Measurements from ENCODE around the gene TCF3. TPM values are rescaled to one million over a fixed set of nuclear protein-coding genes. Genes with fewer than 3 reads are reported as not detected.

TCF3 gene
- polyA plus RNA-seq, 1 donor from 2014 or later = 31.7 TPM

DNA sequence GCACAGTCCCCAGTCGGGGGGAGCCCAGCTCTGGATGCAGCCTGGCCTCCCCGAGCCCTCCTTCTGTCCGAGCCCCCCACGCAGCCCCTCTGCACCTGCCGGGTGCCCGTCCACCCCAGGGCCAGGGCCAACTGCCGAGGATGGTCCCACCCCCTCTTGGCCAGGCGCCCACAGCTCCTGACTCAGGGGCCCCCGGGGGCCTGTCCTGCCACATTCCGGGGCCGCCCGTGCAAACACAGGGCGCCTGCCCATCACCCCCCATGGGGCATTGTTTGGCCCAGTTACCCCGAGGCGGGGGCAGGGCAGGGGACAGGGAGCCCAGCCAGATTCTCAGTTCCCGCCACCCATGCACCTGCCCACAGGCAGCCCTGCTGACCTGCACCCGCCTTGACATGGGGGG is 5.3 kb upstream of the TCF3 start:
- H3K9me3 ChIP-seq (ENCODE audit: low read length) = no peaks in the 10 kb centered on the region
- TF ChIP-seq SMC3 (conservative IDR thresholded peaks at IDR 0.05; ENCODE audit: poor library complexity) (no peak), EP300 (conservative IDR thresholded peaks at IDR 0.05; ENCODE audit: poor library complexity, severe bottlenecking) (no peak), EZH2 (IDR thresholded peaks at IDR 0.05; ENCODE audit: borderline replicate concordance, insufficient read depth, low read length, poor library complexity, severe bottlenecking) (no peak), RAD21 (conservative IDR thresholded peaks at IDR 0.05) (no peak), MXI1 (conservative IDR thresholded peaks at IDR 0.05; ENCODE audit: poor library complexity, severe bottlenecking) (no peak), CTCF (IDR thresholded peaks at IDR 0.05; ENCODE audit: poor library complexity, severe bottlenecking) (no peak), POLR2AphosphoS5 (IDR thresholded peaks at IDR 0.05) (no peak)
- TF ChIP-seq, protein P1, sequence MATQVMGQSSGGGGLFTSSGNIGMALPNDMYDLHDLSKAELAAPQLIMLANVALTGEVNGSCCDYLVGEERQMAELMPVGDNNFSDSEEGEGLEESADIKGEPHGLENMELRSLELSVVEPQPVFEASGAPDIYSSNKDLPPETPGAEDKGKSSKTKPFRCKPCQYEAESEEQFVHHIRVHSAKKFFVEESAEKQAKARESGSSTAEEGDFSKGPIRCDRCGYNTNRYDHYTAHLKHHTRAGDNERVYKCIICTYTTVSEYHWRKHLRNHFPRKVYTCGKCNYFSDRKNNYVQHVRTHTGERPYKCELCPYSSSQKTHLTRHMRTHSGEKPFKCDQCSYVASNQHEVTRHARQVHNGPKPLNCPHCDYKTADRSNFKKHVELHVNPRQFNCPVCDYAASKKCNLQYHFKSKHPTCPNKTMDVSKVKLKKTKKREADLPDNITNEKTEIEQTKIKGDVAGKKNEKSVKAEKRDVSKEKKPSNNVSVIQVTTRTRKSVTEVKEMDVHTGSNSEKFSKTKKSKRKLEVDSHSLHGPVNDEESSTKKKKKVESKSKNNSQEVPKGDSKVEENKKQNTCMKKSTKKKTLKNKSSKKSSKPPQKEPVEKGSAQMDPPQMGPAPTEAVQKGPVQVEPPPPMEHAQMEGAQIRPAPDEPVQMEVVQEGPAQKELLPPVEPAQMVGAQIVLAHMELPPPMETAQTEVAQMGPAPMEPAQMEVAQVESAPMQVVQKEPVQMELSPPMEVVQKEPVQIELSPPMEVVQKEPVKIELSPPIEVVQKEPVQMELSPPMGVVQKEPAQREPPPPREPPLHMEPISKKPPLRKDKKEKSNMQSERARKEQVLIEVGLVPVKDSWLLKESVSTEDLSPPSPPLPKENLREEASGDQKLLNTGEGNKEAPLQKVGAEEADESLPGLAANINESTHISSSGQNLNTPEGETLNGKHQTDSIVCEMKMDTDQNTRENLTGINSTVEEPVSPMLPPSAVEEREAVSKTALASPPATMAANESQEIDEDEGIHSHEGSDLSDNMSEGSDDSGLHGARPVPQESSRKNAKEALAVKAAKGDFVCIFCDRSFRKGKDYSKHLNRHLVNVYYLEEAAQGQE (IDR thresholded peaks at IDR 0.05; ENCODE audit: borderline replicate concordance) = no peak
- H3K9ac ChIP-seq (ENCODE audit: low read length) = no peak overlapping the region
- H4K20me1 ChIP-seq (ENCODE audit: insufficient read depth) = no peaks in the 10 kb centered on the region
- H3K4me3 ChIP-seq (ENCODE audit: low read length) = no peak overlapping the region
- no peaks in the 10 kb centered on the region for H3K27me3 ChIP-seq (ENCODE audit: insufficient read depth, low read depth, low read length)
- no peak overlapping the region for H2AFZ ChIP-seq (ENCODE audit: low read depth, low read length)
- no peak overlapping the region for H3K4me2 ChIP-seq (ENCODE audit: low read length)
- no peak overlapping the region for H3K27ac ChIP-seq (ENCODE audit: low read length)
- no peaks in the 10 kb centered on the region for H3F3A ChIP-seq (ENCODE audit: insufficient read depth, low read length, poor library complexity, severe bottlenecking)
- no peaks in the 10 kb centered on the region for H3K9me2 ChIP-seq (ENCODE audit: insufficient read depth, low read length)
- H3K79me2 ChIP-seq (replicated peaks; ENCODE audit: insufficient read depth, low read length) = no peaks in the 10 kb centered on the region
- H3K36me3 ChIP-seq (ENCODE audit: insufficient read depth, low read length) = no peaks in the 10 kb centered on the region

DNA sequence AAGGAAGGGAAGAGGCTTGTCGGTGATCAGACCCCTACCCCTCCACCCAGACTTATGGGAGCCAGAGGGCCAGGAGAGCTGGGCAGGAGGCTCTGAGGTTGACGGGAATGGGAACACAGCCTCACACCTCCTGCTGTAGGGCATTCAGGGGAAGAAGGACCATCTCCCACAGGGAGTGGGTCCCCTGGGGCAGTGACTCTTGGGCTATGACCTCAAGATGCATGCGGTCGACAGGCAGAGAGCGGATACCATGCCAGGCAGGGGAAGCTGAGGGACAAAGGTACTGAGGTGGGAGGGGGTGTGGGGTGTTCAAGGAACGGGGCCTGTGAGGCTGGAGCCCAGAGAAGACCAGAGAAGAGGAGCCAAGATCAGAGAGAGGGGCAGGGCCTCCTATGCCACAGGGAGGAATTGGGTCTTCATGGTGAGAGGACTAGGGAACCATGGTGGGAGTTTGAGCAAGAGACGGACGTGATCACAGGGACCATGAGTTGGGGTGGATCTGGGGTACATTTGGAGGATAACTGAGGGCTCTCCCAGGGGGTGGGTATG is 4.6 kb upstream of the TCF3 start:
- TF ChIP-seq, protein P1 (IDR thresholded peaks at IDR 0.05; ENCODE audit: borderline replicate concordance) = no peak
- no peak for TF ChIP-seq POLR2AphosphoS5 (IDR thresholded peaks at IDR 0.05)
- no peak for TF ChIP-seq TAF1 (IDR thresholded peaks at IDR 0.05; ENCODE audit: low read depth)
- no peak for TF ChIP-seq CTCF (IDR thresholded peaks at IDR 0.05; ENCODE audit: poor library complexity, severe bottlenecking)
- TF ChIP-seq EZH2 (IDR thresholded peaks at IDR 0.05; ENCODE audit: borderline replicate concordance, insufficient read depth, low read length, poor library complexity, severe bottlenecking) = no peak
- no peak for TF ChIP-seq MXI1 (conservative IDR thresholded peaks at IDR 0.05; ENCODE audit: poor library complexity, severe bottlenecking)
- TF ChIP-seq RAD21 (conservative IDR thresholded peaks at IDR 0.05) = no peak
- TF ChIP-seq SMC3 (conservative IDR thresholded peaks at IDR 0.05; ENCODE audit: poor library complexity) = no peak
- TF ChIP-seq EP300 (conservative IDR thresholded peaks at IDR 0.05; ENCODE audit: poor library complexity, severe bottlenecking) = no peak
- no peaks in the 10 kb centered on the region for H3K36me3 ChIP-seq (ENCODE audit: insufficient read depth, low read length)
- H3K9me2 ChIP-seq (ENCODE audit: insufficient read depth, low read length) = no peaks in the 10 kb centered on the region
- no peak overlapping the region for H3K9ac ChIP-seq (ENCODE audit: low read length)
- no peaks in the 10 kb centered on the region for H3K27me3 ChIP-seq (ENCODE audit: insufficient read depth, low read depth, low read length)
- H2AFZ ChIP-seq (ENCODE audit: low read depth, low read length) = no peak overlapping the region
- no peaks in the 10 kb centered on the region for H3F3A ChIP-seq (ENCODE audit: insufficient read depth, low read length, poor library complexity, severe bottlenecking)
- H4K20me1 ChIP-seq (ENCODE audit: insufficient read depth) = no peaks in the 10 kb centered on the region
- H3K4me3 ChIP-seq (ENCODE audit: low read length) = no peak overlapping the region
- no peak overlapping the region for H3K4me2 ChIP-seq (ENCODE audit: low read length)
- H3K9me3 ChIP-seq (ENCODE audit: low read length) = no peaks in the 10 kb centered on the region
- no peak overlapping the region for H3K27ac ChIP-seq (ENCODE audit: low read length)
- no peaks in the 10 kb centered on the region for H3K79me2 ChIP-seq (replicated peaks; ENCODE audit: insufficient read depth, low read length)
